GM19035 (cell line): ENCODE results near the gene CRIP2.

Source experiments
- ATAC-seq: cut with Tn5 transposase; IDR thresholded peaks from one replicate; pipeline ENCODE4 v1.9.1; 2021; ENCODE audit not compliant: unreplicated experiment

The CRIP2 gene

GRCh38 chr14:105475269-105476096 lies 862 bp downstream of the CRIP2 start:
- ATAC-seq, result no peak

- ATAC-seq, result no peak
These were observed 1.6 kb downstream of the CRIP2 start for GRCh38 chr14:105476097-105476830.

- ATAC-seq, result no peak
These were observed 2.4 kb downstream of the CRIP2 start for GRCh38 chr14:105476831-105477659.

GRCh38 chr14:105477660-105478397 lies 3.2 kb downstream of the CRIP2 start:
- ATAC-seq, result no peak

GRCh38 chr14:105478398-105479251 lies 4.0 kb downstream of the CRIP2 start:
- ATAC-seq, result no peak

GRCh38 chr14:105479431-105480158 lies 5.0 kb downstream of the CRIP2 start:
- no peak for ATAC-seq

GRCh38 chr14:105480199-105480746 lies 5.7 kb downstream of the CRIP2 start:
- ATAC-seq, result no peak

- ATAC-seq, result no peak
These were observed 6.5 kb downstream of the CRIP2 start for GRCh38 chr14:105480807-105481801.

- peak; percentile 53 for ATAC-seq
These were observed 7.4 kb downstream of the CRIP2 start for GRCh38 chr14:105481886-105482457.

GRCh38 chr14:105482486-105483110 lies 8.0 kb downstream of the CRIP2 start:
- ATAC-seq, result no peak

GRCh38 chr14:105483300-105484068 lies 8.9 kb downstream of the CRIP2 start:
- ATAC-seq, result no peak

GRCh38 chr14:105484069-105484996 lies 9.7 kb downstream of the CRIP2 start:
- ATAC-seq, result no peak

- no peak for ATAC-seq
These were observed 10.4 kb downstream of the CRIP2 start for GRCh38 chr14:105484997-105485393.

GRCh38 chr14:105485739-105486162 lies 11.1 kb downstream of the CRIP2 start:
- ATAC-seq, result no peak
